Measurements from ENCODE around the gene BGLAP. TPM values are rescaled to one million over a fixed set of nuclear protein-coding genes. Genes with fewer than 3 reads are reported as not detected.

The BGLAP gene
- total RNA-seq, 5 donors from 2014 or later (not counting 1 experiment from before 2014, with no cell fraction given) = 1.8 to 7.1 (median 5.2) TPM

GRCh38 chr1:156241311-156241811 lies 623 bp upstream of the BGLAP start:
- H3K27me3 Mint-ChIP-seq = no peaks in the 10 kb centered on the region
- H3K36me3 Mint-ChIP-seq = peaks cover 31% of the 10 kb centered on the region
- Histone ChIP-seq H3K27me3 (replicated peaks in 1 of 2; ENCODE audit: control insufficient read depth in 2 of 2, extremely low read depth in 1 of 2, insufficient read depth in 2 of 2, low read length in 1 of 2) (peaks cover 0 to 9% of the 10 kb centered on the region in 2 experiments), H3K4me3 (ENCODE audit: control insufficient read depth in 1 of 2, extremely low read depth in 1 of 2, low read length in 1 of 2) (no peak overlapping the region), H3K36me3 (ENCODE audit: control insufficient read depth in 2 of 2, extremely low read depth in 1 of 2, insufficient read depth in 1 of 2, low read length in 1 of 2) (peaks cover under 1 to 37% of the 10 kb centered on the region in 2 donors), H3K9me3 (no peaks in the 10 kb centered on the region), H3K4me1 (ENCODE audit: control insufficient read depth in 1 of 2, extremely low read depth in 1 of 2, insufficient read depth in 2 of 2, low read length in 2 of 2) (peaks cover 4 to 18% of the 10 kb centered on the region in 2 experiments), H3K27ac (ENCODE audit: low read length) (no peak overlapping the region)
- DNase-seq = no peak
- CTCF ChIA-PET = no interaction called here
- no peak overlapping the region for H3K4me3 Mint-ChIP-seq
- H3K4me1 Mint-ChIP-seq = peaks cover 13 to 17% (median 16%) of the 10 kb centered on the region in 3 donors
- no peaks in the 10 kb centered on the region for H3K9me3 Mint-ChIP-seq
- POLR2A ChIA-PET = no interaction called here
- ATAC-seq (replicated peaks in 1 of 4) = no peak
- 77% methylated on average over 15 of the region's 15 CpGs for WGBS (ENCODE audit: insufficient coverage)
- H3K27ac Mint-ChIP-seq = no peak overlapping the region

- no peak overlapping the region for H3K27ac ChIP-seq (ENCODE audit: low read length)
- peaks cover 13 to 22% (median 16%) of the 10 kb centered on the region in 3 donors for H3K4me1 Mint-ChIP-seq
- ATAC-seq (replicated peaks in 1 of 4) (no peak), DNase-seq (no peak)
- H3K4me1 ChIP-seq (ENCODE audit: control insufficient read depth in 1 of 2, extremely low read depth in 1 of 2, insufficient read depth in 2 of 2, low read length in 2 of 2) = peaks cover 4 to 19% of the 10 kb centered on the region in 2 experiments
- H3K36me3 Mint-ChIP-seq = peaks cover 21% of the 10 kb centered on the region
- peaks cover 0 to 9% of the 10 kb centered on the region in 2 experiments for H3K27me3 ChIP-seq (replicated peaks in 1 of 2; ENCODE audit: control insufficient read depth in 2 of 2, extremely low read depth in 1 of 2, insufficient read depth in 2 of 2, low read length in 1 of 2)
- H3K27me3 Mint-ChIP-seq = no peaks in the 10 kb centered on the region
- H3K4me3 Mint-ChIP-seq = no peak overlapping the region
- no peak overlapping the region for H3K4me3 ChIP-seq (ENCODE audit: control insufficient read depth in 1 of 2, extremely low read depth in 1 of 2, low read length in 1 of 2)
- no peaks in the 10 kb centered on the region for H3K9me3 ChIP-seq
- peaks cover 0 to 26% of the 10 kb centered on the region in 2 donors for H3K36me3 ChIP-seq (ENCODE audit: control insufficient read depth in 2 of 2, extremely low read depth in 1 of 2, insufficient read depth in 1 of 2, low read length in 1 of 2)
- POLR2A ChIA-PET = no interaction called here
- CTCF ChIA-PET = interaction anchor here in 1 of 2 donors (0.6 kb wide), 1 partner anchor 175 kb away, joined by 3 read pairs; no protein-coding TSS in a partner anchor
- no peaks in the 10 kb centered on the region for H3K9me3 Mint-ChIP-seq
- H3K27ac Mint-ChIP-seq = no peak overlapping the region
- 89% methylated on average over 7 of the region's 10 CpGs for WGBS (ENCODE audit: insufficient coverage)
Observed at GRCh38 chr1:156242738-156243137, 754 bp downstream of the BGLAP start.

GRCh38 chr1:156244126-156244525 lies 2.1 kb downstream of the BGLAP start:
- Mint-ChIP-seq H3K27me3 (no peaks in the 10 kb centered on the region), H3K27ac (no peak overlapping the region), H3K4me1 (peaks cover 13 to 22% (median 16%) of the 10 kb centered on the region in 3 donors), H3K36me3 (peaks cover 13% of the 10 kb centered on the region), H3K9me3 (no peaks in the 10 kb centered on the region), H3K4me3 (peak overlapping the region in 2 of 3 donors; percentile 82 to 83)
- WGBS (ENCODE audit: insufficient coverage) = 100% methylated on average over 2 of the region's 2 CpGs
- ChIA-PET POLR2A (interaction anchor here in 1 of 2 donors (0.5 kb wide), 1 partner anchor 20 kb away, joined by 3 read pairs; no protein-coding TSS in a partner anchor), CTCF (no interaction called here)
- DNase-seq (no peak), ATAC-seq (replicated peaks in 1 of 4) (no peak)
- Histone ChIP-seq H3K27ac (ENCODE audit: low read length) (no peak overlapping the region), H3K36me3 (ENCODE audit: control insufficient read depth in 2 of 2, extremely low read depth in 1 of 2, insufficient read depth in 1 of 2, low read length in 1 of 2) (peaks cover 0 to 12% of the 10 kb centered on the region in 2 donors), H3K27me3 (replicated peaks in 1 of 2; ENCODE audit: control insufficient read depth in 2 of 2, extremely low read depth in 1 of 2, insufficient read depth in 2 of 2, low read length in 1 of 2) (peaks cover 0 to 9% of the 10 kb centered on the region in 2 experiments), H3K9me3 (no peaks in the 10 kb centered on the region), H3K4me3 (ENCODE audit: control insufficient read depth in 1 of 2, extremely low read depth in 1 of 2, low read length in 1 of 2) (no peak overlapping the region), H3K4me1 (ENCODE audit: control insufficient read depth in 1 of 2, extremely low read depth in 1 of 2, insufficient read depth in 2 of 2, low read length in 2 of 2) (peaks cover 4 to 21% of the 10 kb centered on the region in 2 experiments)

- Mint-ChIP-seq H3K4me1 (peaks cover 13 to 22% (median 16%) of the 10 kb centered on the region in 3 donors), H3K4me3 (peak overlapping the region; percentile 78 to 83 (median 82)), H3K27me3 (no peaks in the 10 kb centered on the region), H3K9me3 (no peaks in the 10 kb centered on the region), H3K27ac (peak overlapping the region in 1 of 2 donors; percentile 48), H3K36me3 (peaks cover 10% of the 10 kb centered on the region)
- CTCF ChIA-PET = no interaction called here
- H3K9me3 ChIP-seq = no peaks in the 10 kb centered on the region
- DNase-seq (no peak), ATAC-seq (replicated peaks in 1 of 4) (no peak)
- peaks cover 0 to 9% of the 10 kb centered on the region in 2 experiments for H3K27me3 ChIP-seq (replicated peaks in 1 of 2; ENCODE audit: control insufficient read depth in 2 of 2, extremely low read depth in 1 of 2, insufficient read depth in 2 of 2, low read length in 1 of 2)
- POLR2A ChIA-PET = no interaction called here
- H3K4me1 ChIP-seq (ENCODE audit: control insufficient read depth in 1 of 2, extremely low read depth in 1 of 2, insufficient read depth in 2 of 2, low read length in 2 of 2) = peaks cover 4 to 21% of the 10 kb centered on the region in 2 experiments
- H3K36me3 ChIP-seq (ENCODE audit: control insufficient read depth in 2 of 2, extremely low read depth in 1 of 2, insufficient read depth in 1 of 2, low read length in 1 of 2) = peaks cover 0 to 6% of the 10 kb centered on the region in 2 donors
- H3K27ac ChIP-seq (ENCODE audit: low read length) = no peak overlapping the region
- H3K4me3 ChIP-seq (ENCODE audit: control insufficient read depth in 1 of 2, extremely low read depth in 1 of 2, low read length in 1 of 2) = no peak overlapping the region
- 98% methylated on average over 15 of the region's 17 CpGs for WGBS (ENCODE audit: insufficient coverage)
Observed at GRCh38 chr1:156244712-156245111, 2.7 kb downstream of the BGLAP start.

GRCh38 chr1:156245451-156246232 lies 3.7 kb downstream of the BGLAP start:
- peaks cover 4 to 21% of the 10 kb centered on the region in 2 experiments for H3K4me1 ChIP-seq (ENCODE audit: control insufficient read depth in 1 of 2, extremely low read depth in 1 of 2, insufficient read depth in 2 of 2, low read length in 2 of 2)
- ATAC-seq (replicated peaks in 1 of 4) = peak; percentile 60 to 73 (median 66)
- no peaks in the 10 kb centered on the region for H3K9me3 ChIP-seq
- peak overlapping the region; percentile 18 for H3K27ac ChIP-seq (ENCODE audit: low read length)
- H3K36me3 ChIP-seq (ENCODE audit: control insufficient read depth in 2 of 2, extremely low read depth in 1 of 2, insufficient read depth in 1 of 2, low read length in 1 of 2) = peaks cover 0 to 9% of the 10 kb centered on the region in 2 donors
- POLR2A ChIA-PET = no interaction called here
- H3K4me3 ChIP-seq (ENCODE audit: control insufficient read depth in 1 of 2, extremely low read depth in 1 of 2, low read length in 1 of 2) = peak overlapping the region; percentile 46 to 66
- no peaks in the 10 kb centered on the region for H3K9me3 Mint-ChIP-seq
- DNase-seq = peak in 31 of 35 experiments; percentile 12 to 59 (median 27)
- 2% methylated on average over 64 of the region's 69 CpGs for WGBS (ENCODE audit: insufficient coverage)
- peak overlapping the region in 1 of 2 donors; percentile 76 for H3K27ac Mint-ChIP-seq
- CTCF ChIA-PET = interaction anchor here (0.6 to 0.8 kb wide), 4 partner anchors 21 to 912 kb away, joined by 3 to 8 read pairs (median 4); no protein-coding TSS in a partner anchor
- peaks cover 0 to 6% of the 10 kb centered on the region in 2 experiments for H3K27me3 ChIP-seq (replicated peaks in 1 of 2; ENCODE audit: control insufficient read depth in 2 of 2, extremely low read depth in 1 of 2, insufficient read depth in 2 of 2, low read length in 1 of 2)
- peaks cover 8% of the 10 kb centered on the region for H3K36me3 Mint-ChIP-seq
- H3K4me1 Mint-ChIP-seq = peaks cover 13 to 25% (median 16%) of the 10 kb centered on the region in 3 donors
- peak overlapping the region; percentile 78 to 83 (median 82) for H3K4me3 Mint-ChIP-seq
- H3K27me3 Mint-ChIP-seq = no peaks in the 10 kb centered on the region

- H3K9me3 ChIP-seq = no peaks in the 10 kb centered on the region
- H3K4me1 Mint-ChIP-seq = peaks cover 13 to 28% (median 16%) of the 10 kb centered on the region in 3 donors
- ChIA-PET POLR2A (no interaction called here), CTCF (interaction anchor here in 1 of 2 donors (0.8 kb wide), 2 partner anchors 21 to 912 kb away, joined by 5 to 8 read pairs; no protein-coding TSS in a partner anchor)
- peak in 1 of 4 experiments; percentile 3 for ATAC-seq (replicated peaks in 1 of 4)
- DNase-seq = no peak
- H3K27ac Mint-ChIP-seq = peak overlapping the region in 1 of 2 donors; percentile 76
- peaks cover 0 to 16% of the 10 kb centered on the region in 2 donors for H3K36me3 ChIP-seq (ENCODE audit: control insufficient read depth in 2 of 2, extremely low read depth in 1 of 2, insufficient read depth in 1 of 2, low read length in 1 of 2)
- H3K36me3 Mint-ChIP-seq = peaks cover 5% of the 10 kb centered on the region
- peak overlapping the region; percentile 18 for H3K27ac ChIP-seq (ENCODE audit: low read length)
- H3K4me3 ChIP-seq (ENCODE audit: control insufficient read depth in 1 of 2, extremely low read depth in 1 of 2, low read length in 1 of 2) = peak overlapping the region in 1 of 2 donors; percentile 46
- 40% methylated on average over 4 of the region's 10 CpGs for WGBS (ENCODE audit: insufficient coverage)
- H3K9me3 Mint-ChIP-seq = no peaks in the 10 kb centered on the region
- peak overlapping the region; percentile 13 to 82 (median 47) for H3K4me3 Mint-ChIP-seq
- H3K27me3 ChIP-seq (replicated peaks in 1 of 2; ENCODE audit: control insufficient read depth in 2 of 2, extremely low read depth in 1 of 2, insufficient read depth in 2 of 2, low read length in 1 of 2) = peaks cover 0 to 6% of the 10 kb centered on the region in 2 experiments
- no peaks in the 10 kb centered on the region for H3K27me3 Mint-ChIP-seq
- peaks cover 4 to 24% of the 10 kb centered on the region in 2 experiments for H3K4me1 ChIP-seq (ENCODE audit: control insufficient read depth in 1 of 2, extremely low read depth in 1 of 2, insufficient read depth in 2 of 2, low read length in 2 of 2)
Observed at GRCh38 chr1:156246241-156246780, 4.3 kb downstream of the BGLAP start.

Measured in T-cell (primary cell).